Smooth muscle cell of the umbilical artery (primary cell): ENCODE measurements around the gene RPL29. TPM values are rescaled to one million over a fixed set of nuclear protein-coding genes. Genes with fewer than 3 reads are reported as not detected.

Experiments used
- total RNA-seq: library from RNA; depleted of rRNA; stranded (reverse); fragments of >200 nt; gene quantifications from 2 replicates; pipeline ENCODE4 v1.2.3, GENCODE V29; 2014

The RPL29 gene
- total RNA-seq, result 572 and 1,193 TPM in 2 replicates

GRCh38 chr3:51995346-51996163 is at the start of gene RPL29:
TSS of gene RPL29 (minus strand) at chr3:51995895. CDS start at chr3:51995461, 434 bp downstream.

GRCh38 chr3:51982838-51983577 is 12.7 kb downstream of the RPL29 start, which contains the start of gene ACY1:
TSS of gene ACY1 (plus strand) at chr3:51983535. CDS start at chr3:51984065, 530 bp downstream.

GRCh38 chr3:51974963-51975851 is 20.5 kb downstream of the RPL29 start, which contains the start of gene ABHD14A:
TSS of gene ABHD14A (plus strand) at chr3:51975064. CDS start at chr3:51975136, 72 bp downstream.

GRCh38 chr3:51967384-51968169 is 28.1 kb downstream of the RPL29 start, which contains the start of gene PCBP4:
TSS of gene PCBP4 (minus strand) at chr3:51967454. CDS start at chr3:51961240, 6,214 bp downstream.

GRCh38 chr3:51955175-51955892 is 40.4 kb downstream of the RPL29 start, which contains the start of gene GPR62:
TSS of gene GPR62 (plus strand) at chr3:51955381. CDS start at chr3:51955653, 272 bp downstream.

Other genes with a start within 250 kb of the RPL29 start
- not detected in 2 replicates for gene IQCF6, start 216.7 kb downstream of the RPL29 start, total RNA-seq
- not detected in 2 replicates for gene IQCF2, start 134.3 kb downstream of the RPL29 start, total RNA-seq
- not detected in 2 replicates for gene IQCF5, start 120.3 kb downstream of the RPL29 start, total RNA-seq
- gene IQCF1, start 92.5 kb downstream of the RPL29 start, total RNA-seq, result not detected in 2 replicates
- 26.3 and 30.3 TPM in 2 replicates for gene RRP9, start 54.0 kb downstream of the RPL29 start, total RNA-seq
- gene PARP3, start 53.5 kb downstream of the RPL29 start, total RNA-seq, result 10.4 and 31.0 TPM in 2 replicates
- gene GPR62, start 40.5 kb downstream of the RPL29 start, total RNA-seq, result 0.05 TPM in 1 of 2 replicates, not detected in the other
- 44.5 and 89.4 TPM in 2 replicates for gene PCBP4, start 28.4 kb downstream of the RPL29 start, total RNA-seq
- gene ABHD14B, start 21.8 kb downstream of the RPL29 start, total RNA-seq, result 20.8 and 25.9 TPM in 2 replicates
- 11.8 and 21.1 TPM in 2 replicates for gene ABHD14A, start 20.8 kb downstream of the RPL29 start, total RNA-seq
- 37.8 and 38.3 TPM in 2 replicates for gene ACY1, start 12.4 kb downstream of the RPL29 start, total RNA-seq
- gene DUSP7, start 60.7 kb upstream of the RPL29 start, total RNA-seq, result 5.9 and 12.9 TPM in 2 replicates
- 1.5 and 5.7 TPM in 2 replicates for gene POC1A, start 158.5 kb upstream of the RPL29 start, total RNA-seq
- 46.3 and 53.3 TPM in 2 replicates for gene ALAS1, start 202.3 kb upstream of the RPL29 start, total RNA-seq
- under 0.01 TPM in 1 of 2 replicates, not detected in the other for gene TLR9, start 229.8 kb upstream of the RPL29 start, total RNA-seq
- gene TWF2, start 243.3 kb upstream of the RPL29 start, total RNA-seq, result 91.8 and 107 TPM in 2 replicates
- 23.2 and 23.4 TPM in 2 replicates for gene PPM1M, start 249.9 kb upstream of the RPL29 start, total RNA-seq